T-helper 1 cell treated with Interleukin-12 subunit alpha and Interleukin-12 subunit beta and Interleukin-4 antibody, amounts not matched to agents 30 ng/mL and 1 ng/mL, for 36 hours (primary cell): ENCODE results near the gene FRRS1. TPM values are rescaled to one million over a fixed set of nuclear protein-coding genes. Genes with fewer than 3 reads are reported as not detected.

ENCODE experiments used
- intact Hi-C: fragments of 100-400 bp; cut with micrococcal nuclease; formaldehyde crosslinking; loops from one replicate; pipeline ENCODE4 v1.15.1; 2024
- total RNA-seq: library from RNA; stranded (reverse); gene quantifications from 2 replicates; pipeline ENCODE4 v1.2.3, GENCODE V29; 2022

FRRS1 gene
- total RNA-seq, 1 donor from 2014 or later: 0.32 TPM

DNA sequence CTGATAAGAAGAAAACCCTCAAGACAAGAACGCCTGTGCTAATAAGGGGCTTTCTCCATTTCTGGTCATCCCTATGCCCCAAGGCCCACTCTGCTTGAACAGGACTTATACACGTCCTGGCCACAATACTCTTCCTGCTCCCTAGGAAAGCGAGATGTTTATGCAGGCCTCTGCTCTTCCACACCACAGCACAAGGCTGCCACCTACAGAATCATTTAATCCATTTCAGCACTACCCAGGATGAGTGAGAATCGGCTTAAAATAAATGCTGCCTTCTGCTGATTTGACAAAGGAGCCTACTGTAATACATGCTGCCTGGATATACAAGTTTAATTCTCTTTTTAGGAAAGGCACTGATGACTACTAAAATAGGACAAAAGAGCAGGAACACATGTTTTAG is 29.4 kb downstream of the FRRS1 start:
- intact Hi-C loops: loop anchor here (1.0 kb wide), 2 partner anchors 557 to 943 kb away; no protein-coding TSS in a partner anchor

- intact Hi-C loops: no loop called here
Measured at GRCh38 chr1:99735852-99736251, 30.6 kb downstream of the FRRS1 start.

DNA sequence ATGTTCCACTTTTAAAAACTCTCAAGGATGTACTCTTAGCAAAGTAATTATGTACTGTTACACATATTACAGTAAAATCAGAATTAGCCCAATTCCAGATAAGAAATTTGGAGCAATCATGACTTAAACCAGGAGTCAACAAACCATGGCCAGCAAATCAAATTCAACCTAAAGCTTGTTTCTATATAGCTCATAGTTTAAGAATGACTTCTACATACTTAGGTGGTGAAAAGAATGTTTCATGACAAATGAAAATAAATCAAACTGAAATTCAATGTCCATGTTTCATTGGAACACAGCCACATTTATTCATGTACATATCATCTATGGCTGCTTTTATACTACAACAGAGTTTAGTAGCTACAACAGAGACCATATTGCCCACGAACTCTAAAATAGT is 35.1 kb downstream of the FRRS1 start:
- intact Hi-C loops: no loop called here

- intact Hi-C loops: no loop called here
Measured at GRCh38 chr1:99728494-99729235, 37.8 kb downstream of the FRRS1 start.

DNA sequence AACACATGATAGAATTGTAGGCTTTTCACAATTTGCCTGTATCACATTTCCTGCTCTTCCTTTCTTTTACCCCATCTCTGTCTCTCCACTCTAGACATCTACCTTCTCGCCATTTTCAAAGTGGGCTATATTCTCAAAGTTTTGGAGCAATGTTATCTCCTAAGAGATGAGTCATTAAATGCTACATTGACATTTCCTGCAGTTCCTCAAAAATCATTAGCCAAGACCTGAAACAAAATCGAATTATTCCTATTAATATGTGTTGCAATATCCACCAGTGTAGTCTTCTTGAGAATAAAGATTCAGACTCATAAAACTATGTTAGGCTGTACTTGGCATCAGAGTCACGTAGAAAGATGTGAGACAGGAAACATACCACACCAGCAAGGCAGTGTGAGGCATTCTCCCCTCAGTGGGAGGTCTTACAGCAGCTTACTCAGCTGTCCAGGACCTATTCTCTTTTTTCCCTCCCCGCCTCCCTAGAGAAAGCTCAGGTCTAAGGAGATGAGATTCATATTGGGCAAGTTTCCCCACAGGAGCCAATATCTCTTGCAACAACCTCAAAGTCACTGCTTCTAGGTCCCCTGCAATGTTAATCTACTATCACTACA is 38.8 kb downstream of the FRRS1 start:
- intact Hi-C loops: no loop called here

DNA sequence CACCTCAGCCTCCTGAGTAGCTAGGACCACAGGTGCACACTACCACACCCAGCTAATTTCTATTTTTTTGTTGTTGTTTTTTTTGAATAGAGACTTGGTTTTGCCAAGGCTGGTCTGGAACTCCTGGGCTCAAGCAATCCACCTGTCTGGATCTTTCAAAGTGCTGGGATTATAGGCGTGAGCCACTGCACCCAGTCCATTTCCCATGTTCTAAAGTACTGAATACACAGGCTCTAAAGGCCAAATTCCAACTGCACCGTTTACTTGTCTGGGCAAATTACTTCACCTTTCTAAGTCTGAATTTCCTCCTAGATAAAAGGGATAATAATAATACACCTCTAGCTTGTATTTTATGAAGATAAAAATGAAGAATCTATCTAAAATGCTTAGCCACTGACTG is 39.6 kb downstream of the FRRS1 start:
- intact Hi-C loops: no loop called here

- intact Hi-C loops: no loop called here
Measured at GRCh38 chr1:99726407-99726806, 40.0 kb downstream of the FRRS1 start.

- intact Hi-C loops: no loop called here
Measured at GRCh38 chr1:99725996-99726395, 40.4 kb downstream of the FRRS1 start.

DNA sequence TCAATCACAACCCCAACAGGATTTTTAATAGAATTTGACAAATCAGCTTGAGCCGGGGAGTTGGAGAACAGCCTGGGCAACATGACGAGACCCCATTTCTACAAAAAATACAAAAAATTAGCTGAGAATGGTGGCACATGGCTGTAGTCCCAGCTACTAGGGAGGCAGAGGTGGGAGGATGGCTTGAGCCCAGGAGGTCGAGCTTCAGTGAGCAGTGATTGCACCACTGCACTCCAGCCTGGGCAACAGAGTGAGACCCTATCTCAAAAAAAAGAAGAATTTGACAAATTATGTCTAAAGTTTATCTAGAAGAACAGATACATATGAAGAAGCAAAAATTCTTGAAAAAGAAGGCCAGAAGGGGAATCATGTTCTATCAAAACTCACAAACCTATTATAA is 43.2 kb downstream of the FRRS1 start:
- intact Hi-C loops: no loop called here

GRCh38 chr1:99717005-99717404 is 49.4 kb downstream of the FRRS1 start:
- intact Hi-C loops: no loop called here

DNA sequence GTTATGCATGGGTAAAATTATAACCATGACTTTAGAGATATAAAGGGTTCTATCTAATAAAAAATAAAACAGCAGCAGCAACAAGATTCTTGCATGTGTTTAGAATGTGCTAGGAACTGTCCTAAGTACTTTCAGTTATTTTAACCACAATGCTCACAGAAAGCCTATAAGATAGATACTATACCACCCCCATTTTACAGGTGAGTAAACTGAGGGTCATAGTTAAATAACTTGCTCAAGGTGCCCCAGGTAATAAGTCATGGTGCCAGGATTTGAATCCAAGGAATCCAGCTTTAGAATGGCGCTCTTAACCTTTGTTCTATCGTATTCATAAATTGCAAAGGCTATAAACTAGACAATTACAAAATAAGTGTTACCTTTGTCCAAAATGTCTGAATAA is 53.4 kb downstream of the FRRS1 start:
- intact Hi-C loops: no loop called here

- intact Hi-C loops: no loop called here
Measured at GRCh38 chr1:99710994-99711393, 55.4 kb downstream of the FRRS1 start.

DNA sequence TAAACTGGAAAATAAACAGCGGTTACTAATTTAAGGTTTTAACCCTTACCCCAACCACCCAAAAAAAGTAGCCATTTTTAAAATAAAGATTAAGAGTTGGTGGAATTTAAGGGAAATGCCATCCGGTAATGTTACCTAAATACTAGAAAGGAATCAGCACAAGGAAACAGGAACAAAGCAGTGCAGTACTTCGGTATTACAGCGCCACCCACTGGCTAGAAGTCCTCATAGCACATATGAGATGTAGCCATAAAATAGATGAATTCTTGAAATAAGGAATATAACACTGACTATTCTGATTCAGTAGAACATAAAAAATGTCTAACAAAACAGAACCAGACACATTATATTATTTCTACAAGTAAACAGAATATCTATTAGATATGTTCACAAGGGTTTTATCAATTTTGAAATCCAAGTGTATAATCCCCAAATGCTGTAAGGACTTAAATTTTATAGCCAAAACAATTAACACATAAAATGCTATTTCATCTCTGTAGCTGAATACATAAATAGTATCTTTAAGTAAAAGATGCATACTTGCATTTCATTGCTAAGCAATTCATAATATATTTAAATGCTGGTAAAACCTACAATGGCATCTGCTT is 58.8 kb downstream of the FRRS1 start:
- intact Hi-C loops: loop anchor here (1.0 to 5.0 kb wide), 6 partner anchors 227 to 1655 kb away; no protein-coding TSS in a partner anchor

DNA sequence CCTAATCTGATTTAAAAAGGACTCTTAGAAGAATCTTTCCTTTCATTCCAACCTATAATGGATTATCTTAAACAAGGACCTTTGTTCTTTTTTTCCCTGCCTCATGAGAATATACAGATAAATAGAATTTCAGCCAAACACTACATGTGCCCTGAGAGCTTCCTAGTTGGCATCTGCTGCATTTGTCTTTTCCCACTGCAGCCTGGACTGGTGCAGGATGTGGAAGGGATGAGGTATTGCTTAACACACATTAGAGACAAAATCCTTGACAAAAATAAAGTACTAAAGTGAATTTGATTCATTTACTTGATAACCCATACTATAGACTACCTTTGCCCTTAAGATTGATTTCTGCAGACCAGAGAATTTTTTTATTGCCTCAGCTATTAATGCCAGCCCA is 61.0 kb downstream of the FRRS1 start:
- intact Hi-C loops: loop anchor here (5.0 kb wide), 2 partner anchors 1148 to 1653 kb away; no protein-coding TSS in a partner anchor

- intact Hi-C loops: no loop called here
Measured at GRCh38 chr1:99704356-99704816, 62.0 kb downstream of the FRRS1 start.

DNA sequence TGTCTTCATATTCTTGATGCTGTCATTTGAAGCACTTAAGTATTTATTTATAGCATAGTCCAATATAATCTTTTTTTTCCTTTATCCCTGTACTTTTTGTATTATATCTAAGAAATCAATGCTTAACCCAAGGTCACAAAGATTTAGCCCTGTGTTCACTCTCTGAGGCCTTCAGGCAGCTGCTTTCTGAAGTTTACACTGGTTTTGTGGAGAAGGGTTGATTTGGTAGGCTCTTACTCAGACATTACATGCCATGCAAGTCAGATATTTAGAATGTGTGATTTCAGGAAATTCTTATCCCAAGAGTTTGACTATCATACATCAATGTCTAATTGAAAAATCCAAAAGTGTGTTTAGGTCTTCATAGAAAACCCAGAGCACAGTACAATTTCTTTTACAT is 64.2 kb downstream of the FRRS1 start:
- intact Hi-C loops: no loop called here

GRCh38 chr1:99700020-99700419 is 66.4 kb downstream of the FRRS1 start:
- intact Hi-C loops: no loop called here

DNA sequence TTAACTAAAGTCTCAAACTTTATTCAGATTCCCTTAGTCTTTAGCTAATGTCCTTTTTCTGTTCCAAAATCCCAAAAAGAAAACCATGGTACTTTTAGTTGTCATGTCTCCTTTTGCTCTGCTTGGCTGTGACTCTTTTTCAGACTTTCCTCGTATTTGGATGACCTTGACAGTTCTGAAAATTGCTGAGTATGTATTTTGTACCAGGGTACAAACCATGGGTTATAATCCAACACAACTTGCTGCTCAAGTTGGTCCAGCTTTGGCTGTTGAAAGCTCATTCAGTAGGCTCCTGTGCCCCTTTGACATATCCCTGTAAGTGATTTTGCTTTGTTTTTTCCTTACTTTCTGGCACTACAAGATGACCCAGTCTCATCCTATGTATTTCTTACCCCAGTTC is 68.9 kb downstream of the FRRS1 start:
- intact Hi-C loops: no loop called here

- intact Hi-C loops: no loop called here
Measured at GRCh38 chr1:99696616-99697015, 69.8 kb downstream of the FRRS1 start.

DNA sequence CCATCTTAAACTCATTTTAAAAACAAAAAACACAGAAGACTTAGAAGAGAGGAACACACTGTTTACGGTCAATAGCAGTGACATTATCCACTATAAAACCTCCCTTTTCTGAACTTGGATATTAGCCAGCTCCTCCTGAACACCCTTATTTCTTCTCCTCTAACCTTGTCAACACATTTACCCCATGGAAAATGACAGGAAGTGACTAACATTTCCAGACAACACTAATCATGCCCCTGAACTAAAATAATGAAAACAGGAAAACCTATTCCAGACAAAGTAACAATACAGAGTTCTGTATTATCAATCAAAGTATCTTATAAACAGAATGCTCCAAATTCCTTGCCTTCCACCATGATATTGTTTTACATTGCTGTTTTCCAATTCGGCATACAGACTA is 75.3 kb downstream of the FRRS1 start:
- intact Hi-C loops: no loop called here

- intact Hi-C loops: loop anchor here (1.0 kb wide), 2 partner anchors 505 to 891 kb away; no protein-coding TSS in a partner anchor
Measured at GRCh38 chr1:99685516-99686180, 80.8 kb downstream of the FRRS1 start.

DNA sequence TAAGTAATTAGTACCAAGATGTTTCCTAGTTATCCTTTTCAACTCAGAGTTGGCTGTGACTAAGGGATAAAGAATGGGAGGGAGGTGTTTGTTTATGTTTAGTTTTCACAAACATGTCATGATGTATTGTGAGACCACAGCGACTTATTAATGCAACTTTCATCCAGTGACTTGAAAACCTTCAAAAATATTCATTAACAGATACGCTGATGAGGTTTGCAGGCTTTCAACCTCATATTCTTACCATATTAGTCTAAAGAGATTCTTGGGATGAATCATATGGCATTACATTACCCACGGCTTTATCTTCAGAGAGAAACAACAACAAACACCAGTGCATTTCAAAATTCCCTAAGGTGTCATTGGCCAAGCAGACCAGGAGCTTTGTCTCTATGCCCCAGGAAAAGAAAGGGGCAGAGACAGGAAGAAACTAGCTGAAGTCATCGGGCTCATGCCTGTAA is 84.1 kb downstream of the FRRS1 start:
- intact Hi-C loops: no loop called here
